H9 (cell line): ENCODE measurements around the gene CARS1. TPM values are rescaled to one million over a fixed set of nuclear protein-coding genes. Genes with fewer than 3 reads are reported as not detected.

ENCODE experiments used
- DNase-seq: peaks from one replicate; pipeline ENCODE4 v3.0.0-alpha.2; 2017
- H2AFZ ChIP-seq: one replicate; pipeline ENCODE4 v1.6.1; 2013; ENCODE audit warnings: mild to moderate bottlenecking, low read length, control low read depth, moderate library complexity
- H2AK5ac ChIP-seq: 2 replicates; pipeline ENCODE4 v1.6.1; 2013; ENCODE audit warnings: low read length, control low read depth, mixed read lengths; ENCODE audit not compliant: insufficient read length
- H2BK120ac ChIP-seq: one replicate; pipeline ENCODE4 v1.6.1; 2013; ENCODE audit warnings: low read depth, mild to moderate bottlenecking, low read length, control low read depth, inconsistent platforms; ENCODE audit not compliant: poor library complexity, severe bottlenecking
- H2BK12ac ChIP-seq: 2 replicates; pipeline ENCODE4 v1.6.1; 2013; ENCODE audit warnings: low read length, control low read depth, mixed read lengths, low read depth; ENCODE audit not compliant: insufficient read length
- H2BK15ac ChIP-seq: 2 replicates; pipeline ENCODE4 v1.6.1; 2013; ENCODE audit warnings: low read depth, low read length, control low read depth
- H2BK20ac ChIP-seq: one replicate; pipeline ENCODE4 v1.6.1; 2013; ENCODE audit warnings: low read depth, mild to moderate bottlenecking, low read length, control low read depth, inconsistent platforms; ENCODE audit not compliant: poor library complexity, severe bottlenecking
- H2BK5ac ChIP-seq: 2 replicates; pipeline ENCODE4 v1.6.1; 2013; ENCODE audit warnings: low read length, control low read depth, mixed read lengths; ENCODE audit not compliant: insufficient read length
- H3K14ac ChIP-seq: 2 replicates; pipeline ENCODE4 v1.6.1; 2013; ENCODE audit warnings: low read length, control low read depth; ENCODE audit not compliant: insufficient read depth
- H3K18ac ChIP-seq: 2 replicates; pipeline ENCODE4 v1.6.1; 2013; ENCODE audit warnings: low read depth, mild to moderate bottlenecking, mixed read lengths, low read length, control low read depth; ENCODE audit not compliant: insufficient read length
- H3K23ac ChIP-seq: 2 replicates; pipeline ENCODE4 v1.6.1; 2013; ENCODE audit warnings: low read length, control low read depth, mixed read lengths, low read depth; ENCODE audit not compliant: insufficient read length
- H3K23me2 ChIP-seq: 2 replicates; pipeline ENCODE4 v1.6.1; 2013; ENCODE audit warnings: low read depth, mild to moderate bottlenecking, mixed read lengths, low read length, control low read depth; ENCODE audit not compliant: insufficient read length, poor library complexity, severe bottlenecking
- H3K27ac ChIP-seq: 2 replicates; pipeline ENCODE4 v1.5.1; 2013; ENCODE audit warnings: low read length, control low read depth, mixed read lengths, low read depth; ENCODE audit not compliant: insufficient read length
- H3K27me3 ChIP-seq: 2 replicates; pipeline ENCODE4 v1.6.1; 2013; ENCODE audit warnings: low read length, control low read depth, inconsistent platforms; ENCODE audit not compliant: insufficient read depth
- H3K4ac ChIP-seq: 2 replicates; pipeline ENCODE4 v1.6.1; 2013; ENCODE audit warnings: low read depth, mild to moderate bottlenecking, control low read depth, inconsistent platforms, low read length, moderate library complexity
- H3K4me1 ChIP-seq: 2 replicates; pipeline ENCODE4 v1.6.1; 2013; ENCODE audit warnings: low read length, control low read depth, inconsistent platforms; ENCODE audit not compliant: insufficient read depth
- H3K4me2 ChIP-seq: 2 replicates; pipeline ENCODE4 v1.6.1; 2013; ENCODE audit warnings: low read length, control low read depth, mixed read lengths; ENCODE audit not compliant: insufficient read length, insufficient read depth
- H3K56ac ChIP-seq: 2 replicates; pipeline ENCODE4 v1.6.1; 2013; ENCODE audit warnings: low read depth, mild to moderate bottlenecking, mixed read lengths, low read length, control low read depth; ENCODE audit not compliant: insufficient read length
- H3K79me1 ChIP-seq: 2 replicates; pipeline ENCODE4 v1.6.1; 2013; ENCODE audit warnings: low read depth, mild to moderate bottlenecking, moderate library complexity, low read length, control low read depth, inconsistent platforms; ENCODE audit not compliant: insufficient read depth, poor library complexity, severe bottlenecking
- H3K79me2 ChIP-seq: 2 replicates; pipeline ENCODE4 v1.6.1; 2013; ENCODE audit warnings: low read length, control low read depth, inconsistent platforms; ENCODE audit not compliant: insufficient read depth
- H3K9ac ChIP-seq: 2 replicates; pipeline ENCODE4 v1.6.1; 2013; ENCODE audit warnings: low read length, control low read depth, mixed read lengths; ENCODE audit not compliant: insufficient read length; ENCODE audit errors: extremely low read depth
- H3K9me3 ChIP-seq: one replicate; pipeline ENCODE4 v1.6.1; 2013; ENCODE audit warnings: low read depth, low read length, inconsistent platforms; ENCODE audit not compliant: control insufficient read depth
- H3T11ph ChIP-seq: one replicate; pipeline ENCODE4 v1.6.1; 2013; ENCODE audit warnings: mild to moderate bottlenecking, low read length, control low read depth, inconsistent platforms
- H4K20me1 ChIP-seq: one replicate; pipeline ENCODE4 v1.6.1; 2013; ENCODE audit not compliant: control insufficient read depth, insufficient read length, insufficient read depth
- H4K5ac ChIP-seq: 2 replicates; pipeline ENCODE4 v1.6.1; 2013; ENCODE audit warnings: low read depth, mild to moderate bottlenecking, mixed read lengths, low read length, control low read depth; ENCODE audit not compliant: insufficient read length
- H4K8ac ChIP-seq: replicated peaks from 2 replicates; pipeline ENCODE4 v1.6.1; 2013; ENCODE audit warnings: low read length, control low read depth, mixed read lengths, low read depth; ENCODE audit not compliant: insufficient read length
- H4K91ac ChIP-seq: 2 replicates; pipeline ENCODE4 v1.6.1; 2013; ENCODE audit warnings: low read depth, mild to moderate bottlenecking, moderate library complexity, mixed read lengths, low read length, control low read depth; ENCODE audit not compliant: insufficient read length
- H3K27ac Mint-ChIP-seq, 3 experiments: 2 replicates in 2 of 3; 3 replicates in 1 of 3; pipeline ENCODE4 v1.8.0; 2020 to 2021; ENCODE audit warnings: mixed read lengths in 3 of 3, mild to moderate bottlenecking in 1 of 3, moderate library complexity in 1 of 3
- H3K27me3 Mint-ChIP-seq: 2 replicates; pipeline ENCODE4 v1.8.0; 2021; ENCODE audit warnings: low read depth, mild to moderate bottlenecking, moderate library complexity, mixed read lengths
- H3K36me3 Mint-ChIP-seq, 3 experiments: 2 replicates in 2 of 3; 3 replicates in 1 of 3; pipeline ENCODE4 v1.8.0; 2020 to 2021; ENCODE audit warnings: low read depth in 3 of 3, mixed read lengths in 3 of 3; ENCODE audit not compliant: insufficient read depth in 1 of 3
- H3K4me1 Mint-ChIP-seq, 2 experiments: 2 replicates each; pipeline ENCODE4 v1.8.0; 2020; ENCODE audit warnings: mixed read lengths in 2 of 2
- H3K4me3 Mint-ChIP-seq, 2 experiments: 2 replicates in 1 of 2; 3 replicates in 1 of 2; pipeline ENCODE4 v1.8.0; 2020 to 2021; ENCODE audit warnings: mild to moderate bottlenecking in 2 of 2, mixed read lengths in 2 of 2, moderate library complexity in 1 of 2
- H3K9me3 Mint-ChIP-seq, 2 experiments: 2 replicates in 1 of 2; 3 replicates in 1 of 2; pipeline ENCODE4 v1.8.0; 2020; ENCODE audit warnings: mild to moderate bottlenecking in 2 of 2, mixed read lengths in 2 of 2, moderate library complexity in 1 of 2
- CTCF ChIP-seq: fragments of 200-600 bp; sonication (generic); conservative IDR thresholded peaks from 3 replicates; pipeline ENCODE4 v1.8.0; 2021; ENCODE audit warnings: antibody characterized with exemption, mild to moderate bottlenecking
- WGBS: extraction: QIAGEN DNeasy Blood & Tissue Kit; methylation state at CpG from one replicate; pipeline ENCODE4 v1.1.7; 2013; ENCODE audit warnings: missing lambda C conversion rate, low lambda C conversion rate, mixed read lengths; ENCODE audit not compliant: insufficient read length; ENCODE audit errors: extremely low coverage; 5-methylcytosine and 5-hydroxymethylcytosine counted together
- total RNA-seq: library from RNA; stranded (reverse); gene quantifications from 2 replicates; pipeline ENCODE4 v1.2.1, GENCODE V29; 2021

The CARS1 gene
- total RNA-seq, 1 experiment from 2014 or later, result 92.3 TPM

DNA sequence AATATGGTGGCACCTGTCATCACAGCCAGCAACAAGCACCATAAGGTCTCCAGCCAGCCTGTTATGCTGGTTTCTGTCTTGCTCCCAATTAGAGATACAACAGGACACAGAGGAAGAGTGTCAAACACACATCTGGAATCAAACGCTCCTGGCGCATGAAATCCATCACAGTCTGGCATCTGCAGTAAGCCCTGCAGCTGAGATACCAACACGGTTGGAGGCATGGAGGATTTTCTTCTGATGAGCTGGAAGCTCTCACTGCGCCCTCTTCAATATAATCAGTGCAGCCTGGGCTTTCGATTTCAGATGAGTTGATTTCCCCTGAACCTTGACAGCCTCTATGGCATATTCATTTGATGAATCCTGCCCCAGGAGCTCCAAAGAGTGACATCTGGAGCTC, 27.8 kb upstream of the CARS1 start:
- no peak overlapping the region for H3K27ac Mint-ChIP-seq
- no peak overlapping the region for H3K14ac ChIP-seq
- no peak overlapping the region for H2BK12ac ChIP-seq
- H2BK20ac ChIP-seq, result no peak overlapping the region
- H2BK5ac ChIP-seq, result no peak overlapping the region
- no peak overlapping the region for H2AK5ac ChIP-seq
- no peak overlapping the region for H3K4me2 ChIP-seq
- no peak for TF ChIP-seq CTCF
- H3K9ac ChIP-seq, result no peak overlapping the region
- no peak overlapping the region for H2BK120ac ChIP-seq
- no peaks in the 10 kb centered on the region for H3K79me2 ChIP-seq
- H3K56ac ChIP-seq, result no peak overlapping the region
- H3K4ac ChIP-seq, result no peak overlapping the region
- no peaks in the 10 kb centered on the region for H3K27me3 ChIP-seq
- no peaks in the 10 kb centered on the region for H3K79me1 ChIP-seq
- no peaks in the 10 kb centered on the region for H3K4me1 ChIP-seq
- H4K91ac ChIP-seq, result no peak overlapping the region
- H3K36me3 Mint-ChIP-seq, result no peaks in the 10 kb centered on the region
- no peak overlapping the region for H4K5ac ChIP-seq
- no peak overlapping the region for H3K4me3 Mint-ChIP-seq
- no CpG with 5 or more reads among the region's 5 CpGs for WGBS
- no peak overlapping the region for H2AFZ ChIP-seq
- DNase-seq, result no peak
- H3K4me1 Mint-ChIP-seq, result peaks cover 0 to 2% of the 10 kb centered on the region in 2 experiments; a peak in 1 of 4 replicates
- no peak overlapping the region for H3K18ac ChIP-seq
- H3K23me2 ChIP-seq, result no peaks in the 10 kb centered on the region
- no peak overlapping the region for H4K8ac ChIP-seq
- peaks cover 0 to 3% of the 10 kb centered on the region in 2 experiments; a peak in 2 of 5 replicates for H3K9me3 Mint-ChIP-seq
- H3K27me3 Mint-ChIP-seq, result peaks cover 10% of the 10 kb centered on the region
- H4K20me1 ChIP-seq, result no peaks in the 10 kb centered on the region
- H3K9me3 ChIP-seq, result no peaks in the 10 kb centered on the region
- H3K27ac ChIP-seq, result no peak overlapping the region
- no peak overlapping the region for H2BK15ac ChIP-seq
- H3T11ph ChIP-seq, result no peak overlapping the region
- H3K23ac ChIP-seq, result no peak overlapping the region
